ES-I3 (cell line): ENCODE data around the gene NPDC1.
A peak's percentile ranks its signal among the peaks of the same experiment; 100 is the strongest.

Experiments used
- H3K36me3 ChIP-seq: 2 replicates; pipeline ENCODE4 v1.6.1; 2013; ENCODE audit warnings: mild to moderate bottlenecking, low read length, control low read depth, moderate library complexity; ENCODE audit not compliant: insufficient read depth
- H3K4me1 ChIP-seq: 2 replicates; pipeline ENCODE4 v1.6.1; 2013; ENCODE audit warnings: mild to moderate bottlenecking, control low read depth, low read length; ENCODE audit not compliant: insufficient read depth
- H3K9ac ChIP-seq: 2 replicates; pipeline ENCODE4 v1.6.1; 2013; ENCODE audit warnings: low read depth, mild to moderate bottlenecking, low read length, moderate library complexity
- H3K9me3 ChIP-seq: 2 replicates; pipeline ENCODE4 v1.6.1; 2013; ENCODE audit warnings: mild to moderate bottlenecking, low read length, moderate library complexity; ENCODE audit not compliant: control insufficient read depth, insufficient read depth

NPDC1 gene

GRCh38 chr9:137000177-137000930 is 45.6 kb downstream of the NPDC1 start:
- H3K9me3 ChIP-seq, result no peaks in the 10 kb centered on the region
- peaks cover 4% of the 10 kb centered on the region; the same call in 1 of the 2 replicates for H3K4me1 ChIP-seq
- no peak overlapping the region for H3K9ac ChIP-seq
- no peaks in the 10 kb centered on the region for H3K36me3 ChIP-seq

- Histone ChIP-seq H3K36me3 (no peaks in the 10 kb centered on the region), H3K4me1 (peaks cover 4% of the 10 kb centered on the region; the same call in 1 of the 2 replicates), H3K9ac (no peak overlapping the region), H3K9me3 (no peaks in the 10 kb centered on the region)
Measured at GRCh38 chr9:136997830-136998234, 48.1 kb downstream of the NPDC1 start.

GRCh38 chr9:136997371-136997770 is 48.6 kb downstream of the NPDC1 start:
- Histone ChIP-seq H3K36me3 (no peaks in the 10 kb centered on the region), H3K9me3 (no peaks in the 10 kb centered on the region), H3K9ac (no peak overlapping the region), H3K4me1 (peaks cover 4% of the 10 kb centered on the region; the same call in 1 of the 2 replicates)

GRCh38 chr9:136996361-136997292 is 49.4 kb downstream of the NPDC1 start, which contains the start of gene CLIC3:
Gene CLIC3 (minus strand): TSS chr9:136996568. CDS start chr9:136996543, 25 bp downstream.
- peak within 1 kb of the TSS; percentile 7; the same call in 1 of the 2 replicates for H3K9ac ChIP-seq
- H3K36me3 ChIP-seq, result no peaks in the 10 kb centered on the region
- no peaks in the 10 kb centered on the region for H3K9me3 ChIP-seq

GRCh38 chr9:136995772-136996311 is 50.1 kb downstream of the NPDC1 start:
- Histone ChIP-seq H3K36me3 (no peaks in the 10 kb centered on the region), H3K9ac (no peak overlapping the region), H3K9me3 (no peaks in the 10 kb centered on the region), H3K4me1 (peaks cover 4% of the 10 kb centered on the region; the same call in 1 of the 2 replicates)

More at GRCh38 chr9:136996361-136997292, 49.4 kb downstream of the NPDC1 start, which contains the start of gene CLIC3:
- peaks cover 4% of the 10 kb centered on the region; the same call in 1 of the 2 replicates for H3K4me1 ChIP-seq

GRCh38 chr9:136995362-136995761 is 50.6 kb downstream of the NPDC1 start:
- no peaks in the 10 kb centered on the region for H3K36me3 ChIP-seq
- peaks cover 3% of the 10 kb centered on the region; the same call in 1 of the 2 replicates for H3K9me3 ChIP-seq
- H3K9ac ChIP-seq, result no peak overlapping the region; the same call in 1 of the 2 replicates
- H3K4me1 ChIP-seq, result peaks cover 4% of the 10 kb centered on the region; the same call in 1 of the 2 replicates

GRCh38 chr9:136994888-136995230 is 51.1 kb downstream of the NPDC1 start:
- peaks cover 4% of the 10 kb centered on the region; the same call in 1 of the 2 replicates for H3K9me3 ChIP-seq
- no peaks in the 10 kb centered on the region for H3K36me3 ChIP-seq
- H3K9ac ChIP-seq, result no peak overlapping the region; the same call in 1 of the 2 replicates
- peaks cover 4% of the 10 kb centered on the region; the same call in 1 of the 2 replicates for H3K4me1 ChIP-seq

GRCh38 chr9:136994180-136994887 is 51.6 kb downstream of the NPDC1 start:
- H3K4me1 ChIP-seq, result peaks cover 4% of the 10 kb centered on the region; the same call in 1 of the 2 replicates
- H3K9ac ChIP-seq, result no peak overlapping the region; the same call in 1 of the 2 replicates
- peaks cover 4% of the 10 kb centered on the region; the same call in 1 of the 2 replicates for H3K9me3 ChIP-seq
- H3K36me3 ChIP-seq, result no peaks in the 10 kb centered on the region

GRCh38 chr9:136992819-136993369 is 53.1 kb downstream of the NPDC1 start:
- Histone ChIP-seq H3K9me3 (peaks cover 4% of the 10 kb centered on the region; the same call in 1 of the 2 replicates), H3K36me3 (no peaks in the 10 kb centered on the region), H3K4me1 (peaks cover 4% of the 10 kb centered on the region; the same call in 1 of the 2 replicates), H3K9ac (peak overlapping the region; percentile 89)

- Histone ChIP-seq H3K36me3 (no peaks in the 10 kb centered on the region), H3K4me1 (peaks cover 2% of the 10 kb centered on the region; the same call in 1 of the 2 replicates), H3K9ac (peak within 1 kb of the TSS; percentile 89), H3K9me3 (peaks cover 4% of the 10 kb centered on the region; the same call in 1 of the 2 replicates)
Measured at GRCh38 chr9:136991993-136992818, 53.8 kb downstream of the NPDC1 start, which contains the start of gene PAXX. Gene PAXX (plus strand): TSS chr9:136992422. CDS start chr9:136992444, 22 bp downstream.

- no peak overlapping the region for H3K9ac ChIP-seq
- no peaks in the 10 kb centered on the region for H3K36me3 ChIP-seq
- H3K4me1 ChIP-seq, result no peaks in the 10 kb centered on the region
- peaks cover 4% of the 10 kb centered on the region; the same call in 1 of the 2 replicates for H3K9me3 ChIP-seq
Measured at GRCh38 chr9:136990242-136990911, 55.6 kb downstream of the NPDC1 start.
